K562 (cell line): ENCODE results near the gene POMGNT1. TPM values are rescaled to one million over a fixed set of nuclear protein-coding genes. Genes with fewer than 3 reads are reported as not detected.

Experiments
- CBX5 ChIP-seq: IDR thresholded peaks from 2 replicates; pipeline ENCODE4 v1.6.1; 2014; ENCODE audit warnings: low read depth, borderline replicate concordance
- FOXA3 ChIP-seq, 2 experiments: fragments of 450-650 bp in 1 of 2; sonication (generic) in 1 of 2; formaldehyde crosslinking; IDR thresholded peaks in 1 of 2; conservative IDR thresholded peaks in 1 of 2; 2 replicates each; pipeline versions ENCODE4 v1.4.0 to v1.8.0; 2020 to 2022; ENCODE audit warnings: mild to moderate bottlenecking in 2 of 2, missing genetic modification reagents in 1 of 2
- GTF2F1 ChIP-seq: IDR thresholded peaks from 2 replicates; pipeline ENCODE4 v1.6.1; 2011; ENCODE audit warnings: low read depth, low read length, improper control_type of control experiment
- HNRNPL ChIP-seq: fragments of 200-400 bp; formaldehyde crosslinking; IDR thresholded peaks from 2 replicates; pipeline ENCODE4 v1.6.1; 2017; ENCODE audit warnings: low read depth, mild to moderate bottlenecking, low read length
- KAT2B ChIP-seq: IDR thresholded peaks from one replicate; pipeline ENCODE4 v1.6.1; 2012; ENCODE audit warnings: low read depth, mild to moderate bottlenecking, control low read depth, inconsistent platforms, low read length, moderate library complexity
- KAT7 ChIP-seq: sonication (generic); formaldehyde crosslinking; IDR thresholded peaks from 2 replicates; pipeline ENCODE4 v1.8.0; 2022; ENCODE audit warnings: missing genetic modification reagents, mild to moderate bottlenecking, borderline replicate concordance
- MEF2A ChIP-seq: IDR thresholded peaks from 2 replicates; pipeline ENCODE4 v1.6.1; 2011; ENCODE audit warnings: low read depth, mild to moderate bottlenecking, low read length, moderate library complexity; ENCODE audit not compliant: control insufficient read depth
- NFIX ChIP-seq: fragments of 250-450 bp; sonication (Bioruptor Pico); IDR thresholded peaks from 2 replicates; pipeline ENCODE4 v1.4.0; 2020; ENCODE audit warnings: low read depth, mild to moderate bottlenecking, moderate library complexity
- SMAD2 ChIP-seq: fragments of 150-350 bp; IDR thresholded peaks from 2 replicates; pipeline ENCODE4 v1.6.1; 2014; ENCODE audit warnings: low read depth, mild to moderate bottlenecking, low read length
- SMARCB1 ChIP-seq: IDR thresholded peaks from 2 replicates; pipeline ENCODE4 v1.6.1; 2011; ENCODE audit warnings: improper control_type of control experiment, low read depth; ENCODE audit not compliant: insufficient read length
- TBP ChIP-seq: optimal IDR thresholded peaks from 2 replicates; pipeline ENCODE3; 2011; ENCODE audit warnings: low read depth, low read length, improper control_type of control experiment
- TSC22D4 ChIP-seq: fragments of 450-650 bp; IDR thresholded peaks from 2 replicates; pipeline ENCODE4 v1.6.1; 2016; ENCODE audit warnings: missing genetic modification characterization, missing biosample characterization, control low read depth
- U2AF2 ChIP-seq: fragments of 200-400 bp; formaldehyde crosslinking; optimal IDR thresholded peaks from 2 replicates; pipeline ENCODE3; 2017; ENCODE audit warnings: low read depth, mild to moderate bottlenecking, low read length
- ZBTB8A ChIP-seq: fragments of 450-650 bp; IDR thresholded peaks from 2 replicates; pipeline ENCODE4 v1.6.1; 2018; ENCODE audit warnings: mild to moderate bottlenecking, moderate library complexity; ENCODE audit not compliant: partially characterized antibody
- ZNF133 ChIP-seq: fragments of 250-450 bp; sonication (Bioruptor Pico); IDR thresholded peaks from 2 replicates; pipeline ENCODE4 v1.4.0; 2020; ENCODE audit warnings: mild to moderate bottlenecking
- ZNF239 ChIP-seq: fragments of 250-450 bp; sonication (Bioruptor Pico); IDR thresholded peaks from 2 replicates; pipeline ENCODE4 v1.4.0; 2020; ENCODE audit warnings: mild to moderate bottlenecking
- ZNF354B ChIP-seq: fragments of 250-450 bp; sonication (Bioruptor Pico); IDR thresholded peaks from 2 replicates; pipeline ENCODE4 v1.4.0; 2020
- ZNF785 ChIP-seq: fragments of 250-450 bp; sonication (Bioruptor Pico); IDR thresholded peaks from 2 replicates; pipeline ENCODE4 v1.4.0; 2020; ENCODE audit warnings: mild to moderate bottlenecking
- ZNF79 ChIP-seq: fragments of 250-450 bp; sonication (Bioruptor Pico); IDR thresholded peaks from 2 replicates; pipeline ENCODE4 v1.4.0; 2020; ENCODE audit warnings: low read depth, mild to moderate bottlenecking, moderate library complexity
- ZZZ3 ChIP-seq: fragments of 450-650 bp; IDR thresholded peaks from 2 replicates; pipeline ENCODE4 v1.6.1; 2016; ENCODE audit warnings: antibody characterized with exemption, mild to moderate bottlenecking, moderate library complexity
- polyA plus RNA-seq, 8 experiments: library from polyadenylated mRNA; depleted of rRNA in 4 of 8; stranded (reverse) in 5 of 8; unstranded in 3 of 8; fragments of >200 nt; fragmentation: Nextera tagmentation in 2 of 8; fragmentation: Illumina TruSeq in 1 of 8; extraction: Ambion mirVana in 2 of 8; extraction: Trizol in 1 of 8; gene quantifications; 2 replicates each; pipeline versions ENCODE4 v1.2.1 to v1.2.3, GENCODE V29; 2011 to 2014; ENCODE audit warnings: inconsistent platforms in 1 of 8, missing spikeins in 1 of 8
- total RNA-seq, 7 experiments: library from RNA; depleted of rRNA in 6 of 7; stranded (reverse); fragments of >200 nt in 6 of 7; fragmentation: Illumina TruSeq in 2 of 7; extraction: Trizol in 2 of 7; gene quantifications; 2 replicates each; pipeline versions ENCODE4 v1.2.1 to v1.2.3, GENCODE V29; 2011 to 2021; ENCODE audit warnings: low replicate concordance in 1 of 7
- TF ChIP-seq, protein P1 (sequence below): sonication (generic); formaldehyde crosslinking; IDR thresholded peaks from 2 replicates; pipeline ENCODE4 v1.9.0; 2022; ENCODE audit warnings: mild to moderate bottlenecking, missing genetic modification reagents
- TF ChIP-seq, protein P2 (sequence below): fragments of 250-450 bp; sonication (Bioruptor Pico); IDR thresholded peaks from 2 replicates; pipeline ENCODE4 v1.5.1; 2021; ENCODE audit warnings: mild to moderate bottlenecking
- TF ChIP-seq, protein P3 (sequence below): fragments of 250-450 bp; sonication (Bioruptor Pico); IDR thresholded peaks from 2 replicates; pipeline ENCODE4 v1.4.0; 2020
- TF ChIP-seq, protein P4 (sequence below): IDR thresholded peaks from 2 replicates; pipeline ENCODE4 v1.6.1; 2012; ENCODE audit warnings: low read depth, low read length, improper control_type of control experiment, borderline replicate concordance

The POMGNT1 gene
- total and polyA plus RNA-seq, 9 of the 15 experiments (the other 6 are each of a cell fraction or from before 2014, with no cell fraction given), result 14.1 to 58.9 (median 37.8) TPM

DNA sequence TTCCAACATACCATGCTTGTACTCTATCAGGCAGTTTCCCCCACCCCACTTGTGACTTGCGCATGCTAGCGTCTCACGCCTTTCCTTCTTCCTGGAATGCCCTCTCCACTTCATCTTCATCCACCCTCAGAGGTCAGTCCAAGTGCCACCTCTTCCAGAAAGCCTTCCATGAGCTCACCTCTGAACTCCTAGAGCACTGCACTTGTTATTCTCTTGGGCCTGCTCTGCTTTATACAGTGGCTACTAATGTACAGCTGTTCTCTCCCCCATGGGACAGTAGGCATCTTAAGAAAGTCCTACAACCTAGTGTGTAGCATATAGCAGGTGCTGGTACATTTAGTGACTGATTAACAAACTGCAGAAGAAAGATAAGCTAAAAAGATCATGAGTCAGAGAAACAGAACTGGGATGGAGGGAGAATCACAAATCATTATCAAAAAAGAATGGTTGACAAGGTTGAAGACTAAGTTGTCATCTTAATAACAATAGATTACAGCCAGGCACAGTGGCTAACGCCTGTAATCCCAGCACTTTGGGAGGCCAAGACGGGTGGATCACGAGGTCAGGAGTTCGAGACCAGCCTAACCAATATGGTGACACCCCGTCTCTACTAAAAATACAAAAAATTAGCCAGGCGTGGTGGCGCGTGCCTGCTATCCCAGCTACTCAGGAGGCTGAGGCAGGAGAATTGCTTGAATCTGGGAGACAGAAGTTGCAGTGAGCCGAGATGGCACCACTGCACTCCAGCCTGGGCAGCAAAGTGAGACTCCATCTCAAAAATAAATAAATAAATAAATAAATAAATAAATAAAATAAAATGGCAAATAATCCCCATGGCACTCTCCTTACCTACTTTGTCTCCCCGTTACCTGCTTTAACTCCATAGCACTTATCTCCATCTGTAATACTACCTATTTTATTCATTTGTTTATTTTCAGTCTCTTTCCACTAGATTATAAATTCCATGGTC is 39.6 kb downstream of the POMGNT1 start (continued):
- TF ChIP-seq FOXA3 (CRISPR knock-in tag; conservative IDR thresholded peaks at IDR 0.05 in 1 of 2, IDR thresholded peaks at IDR 0.05 in 1 of 2) (peak in 1 of 2 experiments; percentile 54; a peak in 1 of 4 replicates), TSC22D4 (tag) (no peak), SMAD2 (no peak), GTF2F1 (no peak), SMARCB1 (no peak), U2AF2 (no peak), ZNF354B (CRISPR knock-in tag) (no peak), TBP (peak; percentile 92), MEF2A (peak; percentile 54; the same call in 1 of the 2 replicates), ZNF79 (CRISPR knock-in tag) (no peak), HNRNPL (no peak), KAT2B (no peak), ZNF785 (no peak), CBX5 (peak; percentile 14; the same call in 1 of the 2 replicates), KAT7 (CRISPR knock-in tag) (peak; percentile 47; the same call in 1 of the 2 replicates), ZNF239 (no peak), ZZZ3 (no peak), ZBTB8A (no peak), ZNF133 (CRISPR knock-in tag) (no peak), NFIX (CRISPR knock-in tag) (no peak)
- TF ChIP-seq, protein P1, sequence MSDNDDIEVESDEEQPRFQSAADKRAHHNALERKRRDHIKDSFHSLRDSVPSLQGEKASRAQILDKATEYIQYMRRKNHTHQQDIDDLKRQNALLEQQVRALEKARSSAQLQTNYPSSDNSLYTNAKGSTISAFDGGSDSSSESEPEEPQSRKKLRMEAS, result no peak; the same call in 1 of the 2 replicates
- TF ChIP-seq, protein P2, sequence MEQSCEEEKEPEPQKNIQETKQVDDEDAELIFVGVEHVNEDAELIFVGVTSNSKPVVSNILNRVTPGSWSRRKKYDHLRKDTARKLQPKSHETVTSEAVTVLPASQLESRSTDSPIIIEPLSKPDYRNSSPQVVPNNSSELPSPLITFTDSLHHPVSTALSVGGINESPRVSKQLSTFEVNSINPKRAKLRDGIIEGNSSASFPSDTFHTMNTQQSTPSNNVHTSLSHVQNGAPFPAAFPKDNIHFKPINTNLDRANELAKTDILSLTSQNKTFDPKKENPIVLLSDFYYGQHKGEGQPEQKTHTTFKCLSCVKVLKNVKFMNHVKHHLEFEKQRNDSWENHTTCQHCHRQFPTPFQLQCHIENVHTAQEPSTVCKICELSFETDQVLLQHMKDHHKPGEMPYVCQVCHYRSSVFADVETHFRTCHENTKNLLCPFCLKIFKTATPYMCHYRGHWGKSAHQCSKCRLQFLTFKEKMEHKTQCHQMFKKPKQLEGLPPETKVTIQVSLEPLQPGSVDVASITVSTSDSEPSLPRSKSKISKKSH, result no peak
- TF ChIP-seq, protein P3, sequence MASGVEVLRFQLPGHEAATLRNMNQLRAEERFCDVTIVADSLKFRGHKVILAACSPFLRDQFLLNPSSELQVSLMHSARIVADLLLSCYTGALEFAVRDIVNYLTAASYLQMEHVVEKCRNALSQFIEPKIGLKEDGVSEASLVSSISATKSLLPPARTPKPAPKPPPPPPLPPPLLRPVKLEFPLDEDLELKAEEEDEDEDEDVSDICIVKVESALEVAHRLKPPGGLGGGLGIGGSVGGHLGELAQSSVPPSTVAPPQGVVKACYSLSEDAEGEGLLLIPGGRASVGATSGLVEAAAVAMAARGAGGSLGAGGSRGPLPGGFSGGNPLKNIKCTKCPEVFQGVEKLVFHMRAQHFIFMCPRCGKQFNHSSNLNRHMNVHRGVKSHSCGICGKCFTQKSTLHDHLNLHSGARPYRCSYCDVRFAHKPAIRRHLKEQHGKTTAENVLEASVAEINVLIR (CRISPR knock-in tag), result no peak
- TF ChIP-seq, protein P4, sequence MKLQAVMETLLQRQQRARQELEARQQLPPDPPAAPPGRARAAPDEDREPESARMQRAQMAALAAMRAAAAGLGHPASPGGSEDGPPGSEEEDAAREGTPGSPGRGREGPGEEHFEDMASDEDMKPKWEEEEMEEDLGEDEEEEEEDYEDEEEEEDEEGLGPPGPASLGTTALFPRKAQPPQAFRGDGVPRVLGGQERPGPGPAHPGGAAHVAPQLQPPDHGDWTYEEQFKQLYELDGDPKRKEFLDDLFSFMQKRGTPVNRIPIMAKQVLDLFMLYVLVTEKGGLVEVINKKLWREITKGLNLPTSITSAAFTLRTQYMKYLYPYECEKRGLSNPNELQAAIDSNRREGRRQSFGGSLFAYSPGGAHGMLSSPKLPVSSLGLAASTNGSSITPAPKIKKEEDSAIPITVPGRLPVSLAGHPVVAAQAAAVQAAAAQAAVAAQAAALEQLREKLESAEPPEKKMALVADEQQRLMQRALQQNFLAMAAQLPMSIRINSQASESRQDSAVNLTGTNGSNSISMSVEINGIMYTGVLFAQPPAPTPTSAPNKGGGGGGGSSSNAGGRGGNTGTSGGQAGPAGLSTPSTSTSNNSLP, result peak; percentile 98
